ENCODE results near the gene ARHGAP9. TPM values are rescaled to one million over a fixed set of nuclear protein-coding genes. Genes with fewer than 3 reads are reported as not detected.

Gene ARHGAP9
- total RNA-seq, 4 donors from 2014 or later = 3.2 to 6.3 (median 4.6) TPM

DNA sequence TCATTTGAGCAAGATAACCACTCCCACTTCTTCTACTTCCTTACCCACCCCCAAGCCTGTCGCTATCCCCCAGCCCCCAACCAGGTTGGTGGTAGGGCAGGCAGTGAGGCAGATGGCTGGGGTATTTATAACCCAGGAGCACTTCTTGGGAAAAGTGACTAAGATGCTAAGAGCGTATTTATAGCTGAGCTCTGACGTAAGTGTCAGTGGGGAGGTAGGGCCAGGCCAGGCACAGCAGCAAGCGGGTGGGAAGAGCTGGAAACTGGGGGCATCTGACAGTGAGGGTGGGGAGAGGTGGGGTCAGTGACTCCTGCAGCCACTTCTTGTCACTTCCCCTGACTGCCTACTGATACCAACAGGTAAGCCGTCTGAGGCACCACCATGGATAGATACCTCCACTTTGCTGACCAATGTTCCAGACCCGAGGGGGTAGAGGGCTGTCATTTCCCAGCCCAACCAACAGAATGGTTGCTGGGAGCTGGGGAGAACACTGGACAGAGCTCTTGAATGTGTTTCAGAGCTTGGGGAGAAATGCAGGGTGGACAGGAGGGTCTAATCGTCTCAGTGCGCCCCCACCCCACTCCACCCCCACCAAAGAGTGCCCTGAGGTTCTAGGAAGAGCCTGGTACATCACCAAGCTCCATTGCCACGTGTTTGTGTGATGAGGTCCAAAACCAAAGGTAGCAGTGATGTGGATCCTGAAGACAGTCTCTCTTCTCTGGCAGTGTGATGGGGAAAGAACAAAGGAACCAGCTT lies 27.3 kb downstream of the ARHGAP9 start:
- TF ChIP-seq POLR2A (IDR thresholded peaks at IDR 0.05) (no peak), CTCF (IDR thresholded peaks at IDR 0.05) (no peak)
- WGBS, 2 donors = 32 to 37% methylated on average over 8 to 9 of the region's 9 CpGs
- intact Hi-C loops (cut with DNase I) = loop anchor here (5.0 kb wide), 2 partner anchors 145 to 185 kb away; no protein-coding TSS in a partner anchor

GRCh38 chr12:57451233-57451778 lies 28.4 kb downstream of the ARHGAP9 start:
- WGBS, 2 donors = 74 to 83% methylated on average over 6 of the region's 6 CpGs
- Histone ChIP-seq H3K27me3 (no peaks in the 10 kb centered on the region), H3K4me3 (replicated peaks in 1 of 3) (no peak overlapping the region), H3K36me3 (no peaks in the 10 kb centered on the region), H3K4me1 (peaks cover 5 to 6% of the 10 kb centered on the region in 2 donors), H3K9me3 (no peaks in the 10 kb centered on the region), H3K27ac (no peak overlapping the region)
- intact Hi-C loops (cut with DNase I) = loop anchor here (5.0 kb wide), 2 partner anchors 144 to 184 kb away; no protein-coding TSS in a partner anchor
- no peak for DNase-seq
- TF ChIP-seq CTCF (IDR thresholded peaks at IDR 0.05) = no peak
- no peak for TF ChIP-seq POLR2A (IDR thresholded peaks at IDR 0.05)

More for the DNA sequence above, 27.3 kb downstream of the ARHGAP9 start:
- H3K36me3 ChIP-seq = no peaks in the 10 kb centered on the region
- no peak for DNase-seq
- H3K4me3 ChIP-seq (replicated peaks in 1 of 3) = no peak overlapping the region
- H3K4me1 ChIP-seq = no peaks in the 10 kb centered on the region
- no peak overlapping the region for H3K27ac ChIP-seq
- no peaks in the 10 kb centered on the region for H3K27me3 ChIP-seq
- no peaks in the 10 kb centered on the region for H3K9me3 ChIP-seq

DNA sequence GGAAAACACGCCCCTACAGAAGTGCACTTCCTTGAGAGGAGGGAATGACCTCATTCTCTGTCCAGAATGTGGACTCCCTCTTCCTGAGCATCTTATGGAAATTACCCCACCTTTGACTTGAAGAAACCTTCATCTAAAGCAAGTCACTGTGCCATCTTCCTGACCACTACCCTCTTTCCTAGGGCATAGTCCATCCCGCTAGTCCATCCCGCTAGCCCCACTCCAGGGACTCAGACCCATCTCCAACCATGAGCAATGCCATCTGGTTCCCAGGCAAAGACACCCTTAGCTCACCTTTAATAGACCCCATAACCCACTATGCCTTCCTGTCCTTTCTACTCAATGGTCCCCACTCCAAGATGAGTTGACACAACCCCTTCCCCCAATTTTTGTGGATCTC lies 29.6 kb downstream of the ARHGAP9 start:
- no peak for DNase-seq
- no peaks in the 10 kb centered on the region for H3K27me3 ChIP-seq
- 98 to 100% methylated on average over 3 of the region's 3 CpGs for WGBS, 2 donors
- peaks cover 5 to 7% of the 10 kb centered on the region in 2 donors for H3K4me1 ChIP-seq
- no peaks in the 10 kb centered on the region for H3K9me3 ChIP-seq
- no peak overlapping the region for H3K4me3 ChIP-seq (replicated peaks in 1 of 3)
- intact Hi-C loops (cut with DNase I) = loop anchor here (5.0 kb wide), 2 partner anchors 143 to 183 kb away; no protein-coding TSS in a partner anchor
- no peak overlapping the region for H3K27ac ChIP-seq
- no peaks in the 10 kb centered on the region for H3K36me3 ChIP-seq
- TF ChIP-seq POLR2A (IDR thresholded peaks at IDR 0.05) (no peak), CTCF (IDR thresholded peaks at IDR 0.05) (no peak)

DNA sequence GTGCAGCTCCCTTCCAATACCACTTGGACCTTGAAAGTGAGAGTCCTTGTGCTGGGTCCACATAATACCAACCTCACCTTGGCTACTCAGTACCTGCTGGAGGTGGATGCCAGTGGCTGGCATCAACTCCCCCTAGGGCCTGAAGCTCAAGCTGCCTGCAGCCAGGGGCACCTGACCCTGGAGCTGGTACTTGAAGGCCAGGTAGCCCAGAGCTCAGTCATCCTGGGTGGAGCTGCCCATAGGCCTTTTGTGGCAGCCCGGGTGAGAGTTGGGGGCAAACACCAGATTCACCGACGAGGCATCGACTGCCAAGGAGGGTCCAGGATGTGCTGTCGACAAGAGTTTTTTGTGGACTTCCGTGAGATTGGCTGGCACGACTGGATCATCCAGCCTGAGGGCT lies 30.3 kb downstream of the ARHGAP9 start:
- TF ChIP-seq POLR2A (IDR thresholded peaks at IDR 0.05) = no peak
- TF ChIP-seq CTCF (IDR thresholded peaks at IDR 0.05) = no peak
- WGBS, 2 donors = 90 to 96% methylated on average over 4 to 7 of the region's 7 CpGs
- H3K27me3 ChIP-seq = no peaks in the 10 kb centered on the region
- DNase-seq = no peak
- H3K36me3 ChIP-seq = no peaks in the 10 kb centered on the region
- intact Hi-C loops (cut with DNase I) = no loop called here
- H3K27ac ChIP-seq = no peak overlapping the region
- H3K4me1 ChIP-seq = peaks cover 5 to 7% of the 10 kb centered on the region in 2 donors
- no peaks in the 10 kb centered on the region for H3K9me3 ChIP-seq
- H3K4me3 ChIP-seq (replicated peaks in 1 of 3) = no peak overlapping the region

DNA sequence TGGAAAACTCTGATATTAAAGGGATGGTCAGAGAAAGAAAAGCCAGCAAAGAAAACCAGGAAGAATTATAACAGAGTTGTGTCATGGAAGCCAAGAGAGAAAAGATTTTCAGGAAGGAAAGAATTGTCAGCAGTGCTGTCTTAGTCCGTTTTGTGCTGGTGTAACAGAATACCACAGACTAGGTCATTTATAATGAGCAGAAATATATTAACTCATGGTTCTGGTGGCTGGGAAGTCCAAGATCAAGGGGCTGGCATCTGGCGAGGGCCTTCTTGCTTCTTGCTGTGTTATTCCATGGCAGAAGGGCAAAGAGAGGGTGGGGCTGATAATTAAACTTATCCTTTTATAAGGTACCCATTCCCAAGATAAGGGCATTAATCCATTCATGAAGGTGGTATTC lies 31.0 kb downstream of the ARHGAP9 start:
- DNase-seq = no peak
- Histone ChIP-seq H3K27ac (no peak overlapping the region), H3K4me3 (replicated peaks in 1 of 3) (no peak overlapping the region), H3K36me3 (no peaks in the 10 kb centered on the region), H3K9me3 (no peaks in the 10 kb centered on the region), H3K27me3 (no peaks in the 10 kb centered on the region), H3K4me1 (peaks cover 5 to 7% of the 10 kb centered on the region in 2 donors)
- TF ChIP-seq POLR2A (IDR thresholded peaks at IDR 0.05) = no peak
- no peak for TF ChIP-seq CTCF (IDR thresholded peaks at IDR 0.05)
- 89% methylated on average over 2 of the region's 2 CpGs for WGBS, 2 donors
- intact Hi-C loops (cut with DNase I) = no loop called here
